Aorta (tissue), 5 donors: ENCODE data around the gene CCL21. TPM values are rescaled to one million over a fixed set of nuclear protein-coding genes. Genes with fewer than 3 reads are reported as not detected.

Source experiments
- ATAC-seq: fragments of 200-7000 bp; cut with Tn5 transposase; one replicate; pipeline ENCODE4 v1.9.1; 2022; ENCODE audit warnings: moderate library complexity; ENCODE audit not compliant: low FRiP score
- DNase-seq, 2 donors: peaks; one replicate each; pipeline ENCODE4 v3.0.0-alpha.2; 2020
- H3K27ac ChIP-seq, 2 donors: one replicate each; pipeline ENCODE4 v1.5.1; 2013; ENCODE audit warnings: low read length in 2 of 2, mild to moderate bottlenecking in 2 of 2, moderate library complexity in 2 of 2, control low read depth in 1 of 2, inconsistent platforms in 1 of 2, low read depth in 1 of 2
- H3K27me3 ChIP-seq, 2 donors: one replicate each; pipeline ENCODE4 v1.6.1; 2013; ENCODE audit warnings: control low read depth in 1 of 2, low read length in 1 of 2, mild to moderate bottlenecking in 1 of 2, moderate library complexity in 1 of 2; ENCODE audit not compliant: insufficient read depth in 2 of 2, control insufficient read depth in 1 of 2
- H3K36me3 ChIP-seq, 2 donors: one replicate each; pipeline ENCODE4 v1.6.1; 2013; ENCODE audit warnings: control low read depth in 1 of 2, low read length in 1 of 2, mild to moderate bottlenecking in 1 of 2; ENCODE audit not compliant: insufficient read depth in 2 of 2, control insufficient read depth in 1 of 2
- H3K4me1 ChIP-seq, 2 donors: one replicate each; pipeline ENCODE4 v1.6.1; 2013; ENCODE audit warnings: low read length in 2 of 2, control low read depth in 1 of 2, mild to moderate bottlenecking in 1 of 2, moderate library complexity in 1 of 2; ENCODE audit not compliant: insufficient read depth in 2 of 2, control insufficient read depth in 1 of 2
- H3K4me3 ChIP-seq, 2 donors: one replicate each; pipeline ENCODE4 v1.5.1; 2013; ENCODE audit warnings: low read length in 2 of 2, control low read depth in 1 of 2, mild to moderate bottlenecking in 1 of 2
- H3K9me3 ChIP-seq: one replicate; pipeline ENCODE4 v1.6.1; 2013; ENCODE audit warnings: mild to moderate bottlenecking, low read length; ENCODE audit not compliant: control insufficient read depth
- WGBS, 2 donors: extraction: QIAGEN DNeasy Blood & Tissue Kit; methylation state at CpG; one replicate each; pipeline ENCODE4 v1.1.7; 2013; 5-methylcytosine and 5-hydroxymethylcytosine counted together
- intact Hi-C, 2 donors: fragments of 100-400 bp; cut with DNase I; formaldehyde crosslinking; loops; one replicate each; pipeline versions ENCODE4 v1.14.2 to v1.15.0; 2022
- polyA plus RNA-seq, 2 donors: library from polyadenylated mRNA; stranded (reverse); fragments of 200-250 nt; gene quantifications; one replicate each; pipeline ENCODE4 v1.2.3, GENCODE V29; 2013
- total RNA-seq, 2 donors: library from RNA; stranded (reverse); fragmentation: NEBNext Ultra II Directional; extraction: Animal tissue kit (Norgen Biotek cat#: 25700); gene quantifications; one replicate each; pipeline ENCODE4 v1.2.1, GENCODE V29; 2021
- donor health status: healthy with polysubstance abuse.
- donor health status: Bipolar disorder and iron deficiency.
- donor health status: DM: no; HTN: no; CAD: no.
- donor health status: DM: no; HTN: no; CAD: no.
- donor health status: DM: yes; HTN: yes; CAD: no.

Gene CCL21
- total and polyA plus RNA-seq, 4 donors, result 1.4 to 29.1 (median 7.7) TPM

GRCh38 chr9:34686231-34686630 lies 23.7 kb downstream of the CCL21 start:
- Histone ChIP-seq H3K36me3 (no peaks in the 10 kb centered on the region), H3K4me3 (no peak overlapping the region), H3K27ac (no peak overlapping the region), H3K27me3 (no peaks in the 10 kb centered on the region), H3K9me3 (no peaks in the 10 kb centered on the region), H3K4me1 (no peaks in the 10 kb centered on the region)
- DNase-seq, result peak; percentile 54 to 82
- intact Hi-C loops, result no loop called here
- 62 to 63% methylated on average over 5 of the region's 5 CpGs for WGBS, 2 donors
- no peak for ATAC-seq

- ATAC-seq (no peak), DNase-seq (no peak)
- intact Hi-C loops, result no loop called here
- H3K36me3 ChIP-seq, result no peaks in the 10 kb centered on the region
- no peaks in the 10 kb centered on the region for H3K4me1 ChIP-seq
- H3K27ac ChIP-seq, result no peak overlapping the region
- H3K4me3 ChIP-seq, result no peak overlapping the region
- H3K9me3 ChIP-seq, result no peaks in the 10 kb centered on the region
- H3K27me3 ChIP-seq, result no peaks in the 10 kb centered on the region
- WGBS, 2 donors, result 62 to 71% methylated on average over 4 of the region's 4 CpGs
Measured at GRCh38 chr9:34685591-34685990, 24.3 kb downstream of the CCL21 start.

GRCh38 chr9:34684816-34685215 lies 25.1 kb downstream of the CCL21 start:
- Histone ChIP-seq H3K27ac (no peak overlapping the region), H3K4me3 (no peak overlapping the region), H3K27me3 (no peaks in the 10 kb centered on the region), H3K36me3 (no peaks in the 10 kb centered on the region), H3K9me3 (no peaks in the 10 kb centered on the region), H3K4me1 (no peaks in the 10 kb centered on the region)
- WGBS, 2 donors, result 98% methylated on average over 4 of the region's 4 CpGs
- intact Hi-C loops, result no loop called here
- DNase-seq (no peak), ATAC-seq (no peak)

- no peaks in the 10 kb centered on the region for H3K27me3 ChIP-seq
- no peak overlapping the region for H3K4me3 ChIP-seq
- no peaks in the 10 kb centered on the region for H3K9me3 ChIP-seq
- DNase-seq (no peak), ATAC-seq (no peak)
- intact Hi-C loops, result no loop called here
- H3K27ac ChIP-seq, result no peak overlapping the region
- no peaks in the 10 kb centered on the region for H3K36me3 ChIP-seq
- H3K4me1 ChIP-seq, result no peaks in the 10 kb centered on the region
- 93 to 95% methylated on average over 4 of the region's 4 CpGs for WGBS, 2 donors
Measured at GRCh38 chr9:34684145-34684544, 25.8 kb downstream of the CCL21 start.

GRCh38 chr9:34675869-34676268 lies 34.1 kb downstream of the CCL21 start:
- no peak for ATAC-seq
- Histone ChIP-seq H3K4me1 (no peaks in the 10 kb centered on the region), H3K4me3 (no peak overlapping the region), H3K9me3 (no peaks in the 10 kb centered on the region), H3K27ac (no peak overlapping the region), H3K36me3 (no peaks in the 10 kb centered on the region), H3K27me3 (no peaks in the 10 kb centered on the region)
- intact Hi-C loops, result no loop called here
- WGBS, 2 donors, result 99 to 100% methylated on average over 2 of the region's 2 CpGs
- DNase-seq, result no peak

GRCh38 chr9:34675048-34675714 lies 34.8 kb downstream of the CCL21 start:
- DNase-seq (peak; percentile 83 to 91), ATAC-seq (peak; percentile 79)
- no peaks in the 10 kb centered on the region for H3K4me1 ChIP-seq
- H3K27me3 ChIP-seq, result no peaks in the 10 kb centered on the region
- intact Hi-C loops, result no loop called here
- H3K36me3 ChIP-seq, result no peaks in the 10 kb centered on the region
- 28 to 35% methylated on average over 10 of the region's 10 CpGs for WGBS, 2 donors
- no peaks in the 10 kb centered on the region for H3K9me3 ChIP-seq
- no peak overlapping the region for H3K27ac ChIP-seq
- no peak overlapping the region for H3K4me3 ChIP-seq

GRCh38 chr9:34674440-34674839 lies 35.5 kb downstream of the CCL21 start:
- ATAC-seq (no peak), DNase-seq (no peak)
- Histone ChIP-seq H3K27ac (no peak overlapping the region), H3K9me3 (no peaks in the 10 kb centered on the region), H3K36me3 (no peaks in the 10 kb centered on the region), H3K27me3 (no peaks in the 10 kb centered on the region), H3K4me3 (no peak overlapping the region), H3K4me1 (no peaks in the 10 kb centered on the region)
- 82 to 93% methylated on average over 3 of the region's 3 CpGs for WGBS, 2 donors
- intact Hi-C loops, result no loop called here

GRCh38 chr9:34671307-34671706 lies 38.6 kb downstream of the CCL21 start:
- no peaks in the 10 kb centered on the region for H3K9me3 ChIP-seq
- H3K4me3 ChIP-seq, result no peak overlapping the region
- H3K4me1 ChIP-seq, result no peaks in the 10 kb centered on the region
- DNase-seq, result no peak
- no peak for ATAC-seq
- H3K36me3 ChIP-seq, result no peaks in the 10 kb centered on the region
- H3K27me3 ChIP-seq, result no peaks in the 10 kb centered on the region
- intact Hi-C loops, result no loop called here
- 71 to 79% methylated on average over 1 of the region's 1 CpG for WGBS, 2 donors
- H3K27ac ChIP-seq, result no peak overlapping the region

- no peaks in the 10 kb centered on the region for H3K9me3 ChIP-seq
- H3K36me3 ChIP-seq, result no peaks in the 10 kb centered on the region
- no peaks in the 10 kb centered on the region for H3K27me3 ChIP-seq
- H3K4me1 ChIP-seq, result no peaks in the 10 kb centered on the region
- ATAC-seq (no peak), DNase-seq (no peak)
- intact Hi-C loops, result loop anchor here in 1 of 2 donors (10.0 kb wide), 2 partner anchors 325 to 405 kb away; partner anchors contain the start of genes FANCG and VCP
- 90 to 94% methylated on average over 5 of the region's 5 CpGs for WGBS, 2 donors
- H3K27ac ChIP-seq, result no peak overlapping the region
- H3K4me3 ChIP-seq, result no peak overlapping the region
Measured at GRCh38 chr9:34669809-34670562, 40.0 kb downstream of the CCL21 start.
